Neuronal stem cell (in vitro differentiated cells): Measurements from ENCODE around the gene TMPRSS15. TPM values are rescaled to one million over a fixed set of nuclear protein-coding genes. Genes with fewer than 3 reads are reported as not detected.

Source experiments
- DNase-seq: peaks from one replicate; pipeline ENCODE4 v3.0.0-alpha.2; 2013; ENCODE audit warnings: low spot score
- H2AFZ ChIP-seq: one replicate; pipeline ENCODE4 v1.6.1; 2013; ENCODE audit warnings: mild to moderate bottlenecking, low read length, inconsistent platforms
- H2AK5ac ChIP-seq: 2 replicates; pipeline ENCODE4 v1.6.1; 2013; ENCODE audit warnings: low read depth, mild to moderate bottlenecking, inconsistent platforms, low read length, moderate library complexity, mixed read lengths
- H2BK120ac ChIP-seq: 2 replicates; pipeline ENCODE4 v1.6.1; 2013; ENCODE audit warnings: low read depth, mild to moderate bottlenecking, inconsistent platforms, low read length, moderate library complexity, mixed read lengths
- H2BK12ac ChIP-seq: one replicate; pipeline ENCODE4 v1.6.1; 2013; ENCODE audit warnings: low read length, inconsistent platforms
- H2BK15ac ChIP-seq: 2 replicates; pipeline ENCODE4 v1.6.1; 2013; ENCODE audit warnings: mild to moderate bottlenecking, low read length, inconsistent platforms, mixed read lengths
- H2BK5ac ChIP-seq: one replicate; pipeline ENCODE4 v1.6.1; 2013; ENCODE audit warnings: inconsistent platforms, mild to moderate bottlenecking, low read length, moderate library complexity
- H3K14ac ChIP-seq: one replicate; pipeline ENCODE4 v1.6.1; 2013; ENCODE audit warnings: low read length, inconsistent platforms
- H3K18ac ChIP-seq: 2 replicates; pipeline ENCODE4 v1.6.1; 2013; ENCODE audit warnings: low read length, inconsistent platforms
- H3K23ac ChIP-seq: 2 replicates; pipeline ENCODE4 v1.6.1; 2013; ENCODE audit warnings: low read depth, mild to moderate bottlenecking, mixed read lengths, low read length, inconsistent platforms; ENCODE audit not compliant: poor library complexity
- H3K27ac ChIP-seq: replicated peaks from 3 replicates; pipeline ENCODE4 v1.5.1; 2013; ENCODE audit warnings: low read length, inconsistent platforms
- H3K27me3 ChIP-seq, 3 experiments: 2 replicates each; pipeline ENCODE4 v1.6.1; 2013; ENCODE audit warnings: low read length in 3 of 3, mild to moderate bottlenecking in 2 of 3, inconsistent platforms in 1 of 3, low read depth in 1 of 3, mixed read lengths in 1 of 3, moderate library complexity in 1 of 3; ENCODE audit not compliant: control insufficient read depth in 3 of 3, insufficient read depth in 3 of 3
- H3K36me3 ChIP-seq, 2 donors: replicated peaks in 1 of 2; 2 replicates each; pipeline ENCODE4 v1.6.1; 2013; ENCODE audit warnings: low read length in 2 of 2; ENCODE audit not compliant: control insufficient read depth in 2 of 2, insufficient read depth in 2 of 2
- H3K4ac ChIP-seq: 2 replicates; pipeline ENCODE4 v1.6.1; 2013; ENCODE audit warnings: inconsistent platforms, mild to moderate bottlenecking, low read length, moderate library complexity
- H3K4me1 ChIP-seq, 2 donors: 1 replicate in 1 of 2; 2 replicates in 1 of 2; pipeline ENCODE4 v1.6.1; 2013; ENCODE audit warnings: low read length in 2 of 2, low read depth in 1 of 2; ENCODE audit not compliant: control insufficient read depth in 2 of 2, insufficient read depth in 1 of 2
- H3K4me2 ChIP-seq: one replicate; pipeline ENCODE4 v1.6.1; 2013; ENCODE audit warnings: mild to moderate bottlenecking, low read length, inconsistent platforms; ENCODE audit not compliant: insufficient read depth, poor library complexity, severe bottlenecking
- H3K4me3 ChIP-seq, 2 donors: 2 replicates each; pipeline ENCODE4 v1.5.1; 2013; ENCODE audit warnings: low read length in 2 of 2, mild to moderate bottlenecking in 2 of 2, inconsistent platforms in 1 of 2, moderate library complexity in 1 of 2
- H3K79me1 ChIP-seq: one replicate; pipeline ENCODE4 v1.6.1; 2013; ENCODE audit warnings: low read depth, mild to moderate bottlenecking, inconsistent platforms, low read length, moderate library complexity
- H3K9ac ChIP-seq: one replicate; pipeline ENCODE4 v1.6.1; 2013; ENCODE audit warnings: mild to moderate bottlenecking, low read depth, low read length, inconsistent platforms; ENCODE audit not compliant: poor library complexity
- H3K9me3 ChIP-seq, 2 donors: replicated peaks in 1 of 2; 2 replicates each; pipeline versions ENCODE3 to v1.6.1; 2013; ENCODE audit warnings: low read length in 2 of 2, mild to moderate bottlenecking in 2 of 2, inconsistent platforms in 1 of 2, low read depth in 1 of 2, mixed read lengths in 1 of 2, moderate library complexity in 1 of 2; ENCODE audit not compliant: control insufficient read depth in 2 of 2, insufficient read depth in 1 of 2
- H4K8ac ChIP-seq: one replicate; pipeline ENCODE4 v1.6.1; 2013; ENCODE audit warnings: low read depth, mild to moderate bottlenecking, inconsistent platforms, low read length, moderate library complexity
- H4K91ac ChIP-seq: one replicate; pipeline ENCODE4 v1.6.1; 2013; ENCODE audit warnings: low read length, low read depth, mild to moderate bottlenecking, inconsistent platforms; ENCODE audit not compliant: poor library complexity
- whole genome bisulfite sequencing, 2 donors: extraction: QIAGEN DNeasy Blood & Tissue Kit; methylation state at CpG; one replicate each; pipeline ENCODE4 v1.1.7; 2013; ENCODE audit warnings: missing lambda C conversion rate in 2 of 2, mixed read lengths in 1 of 2; ENCODE audit not compliant: insufficient read length in 2 of 2, insufficient replicate concordance in 1 of 2; ENCODE audit errors: extremely low coverage in 2 of 2; 5-methylcytosine and 5-hydroxymethylcytosine counted together
- polyA plus RNA-seq, 2 experiments: library from polyadenylated mRNA; stranded (reverse); fragments of 200-250 nt; gene quantifications; one replicate each; pipeline ENCODE4 v1.2.3, GENCODE V29; 2013

TMPRSS15 gene
- polyA plus RNA-seq (2013, experiment 1 of 2) = not detected
- polyA plus RNA-seq (2013, experiment 2 of 2) = not detected

- H3K4me3 ChIP-seq = no peak within 1 kb of the TSS
- H3K4ac ChIP-seq = no peak within 1 kb of the TSS
- H3K36me3 ChIP-seq = no peaks in the 10 kb centered on the region
- H3K79me1 ChIP-seq = no peaks in the 10 kb centered on the region
- H2AK5ac ChIP-seq = no peak within 1 kb of the TSS
- H2AFZ ChIP-seq = no peak within 1 kb of the TSS
- no peak within 1 kb of the TSS for H2BK120ac ChIP-seq
- no peaks in the 10 kb centered on the region for H3K9me3 ChIP-seq
- H3K4me2 ChIP-seq = no peak within 1 kb of the TSS
- WGBS, 2 donors = no CpG with 5 or more reads among the region's 1 CpG
- no peak within 1 kb of the TSS for H3K18ac ChIP-seq
- H2BK5ac ChIP-seq = no peak within 1 kb of the TSS
- no peaks in the 10 kb centered on the region for H3K27me3 ChIP-seq
- no peak within 1 kb of the TSS for H2BK12ac ChIP-seq
- H3K14ac ChIP-seq = no peak within 1 kb of the TSS
- H4K91ac ChIP-seq = no peak within 1 kb of the TSS
- H3K23ac ChIP-seq = no peak within 1 kb of the TSS
- no peak within 1 kb of the TSS for H2BK15ac ChIP-seq
- H3K27ac ChIP-seq = no peak within 1 kb of the TSS
- no peak for DNase-seq
- no peak within 1 kb of the TSS for H4K8ac ChIP-seq
- no peak within 1 kb of the TSS for H3K9ac ChIP-seq
- peaks cover 0 to 3% of the 10 kb centered on the region in 2 donors for H3K4me1 ChIP-seq
Observed at GRCh38 chr21:18403735-18404450, at the start of gene TMPRSS15. Gene TMPRSS15 (minus strand): TSS chr21:18403785. CDS start chr21:18403622, 163 bp downstream.

DNA sequence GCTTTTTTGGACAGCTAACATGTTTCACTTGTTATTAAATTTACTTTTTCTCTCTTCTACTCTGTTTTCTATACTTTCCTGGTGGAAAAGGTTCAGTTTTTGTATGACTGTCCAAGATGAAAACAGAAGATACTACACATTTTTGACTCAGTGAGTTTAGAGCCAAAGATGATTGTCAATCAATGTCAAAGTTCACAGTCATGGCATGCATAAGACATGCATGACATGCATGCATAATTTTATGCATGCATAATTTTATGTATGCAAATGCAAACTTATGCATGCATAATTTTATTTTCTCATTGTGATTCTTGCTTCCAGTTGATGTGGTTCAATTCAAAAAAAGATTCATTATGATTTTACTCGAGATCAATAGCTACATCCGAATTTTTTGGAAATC is 48.1 kb upstream of the TMPRSS15 start:
- no peak overlapping the region for H2BK5ac ChIP-seq

DNA sequence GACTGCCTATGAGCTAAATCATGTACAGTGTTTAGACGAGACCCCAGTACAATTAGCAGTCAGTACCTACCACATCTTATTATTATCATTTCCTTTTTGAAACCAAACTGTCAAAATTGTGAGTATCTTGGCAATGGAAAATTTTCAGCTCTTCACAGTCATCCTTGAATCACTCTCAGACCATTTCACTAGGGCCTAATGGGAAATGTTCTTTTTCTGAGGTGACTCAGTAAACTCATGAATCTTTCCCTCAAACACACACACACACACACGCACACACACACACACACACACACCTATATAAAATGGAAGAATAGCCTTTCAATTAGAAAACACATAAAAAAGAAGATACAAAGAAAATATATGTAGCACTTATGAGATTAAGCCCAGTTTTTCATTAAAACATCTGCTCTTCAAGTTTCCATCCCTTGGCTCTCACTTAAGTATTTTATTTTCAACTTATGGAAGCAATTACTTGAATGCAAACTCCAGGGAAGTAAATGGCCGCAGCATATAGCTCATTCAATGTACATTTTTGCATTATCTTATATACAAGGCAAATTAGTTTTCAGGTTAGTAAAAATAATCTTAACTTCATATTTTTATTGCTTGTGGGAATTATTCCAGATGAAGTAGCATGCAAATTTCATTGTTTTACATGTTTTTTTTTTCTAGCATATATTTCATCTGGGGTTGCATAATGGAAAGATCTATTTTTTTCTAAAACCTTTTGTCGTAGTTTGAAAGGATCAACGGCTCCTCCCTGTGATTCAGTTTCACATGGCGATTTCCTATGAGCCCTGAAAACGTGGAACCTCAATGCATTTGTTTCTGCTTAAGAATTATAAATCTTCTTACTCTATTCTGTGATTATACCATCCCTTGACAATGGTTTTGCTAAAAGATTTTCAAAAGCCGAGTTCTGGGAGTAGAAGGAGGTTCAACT is 46.3 kb upstream of the TMPRSS15 start:
- no peak overlapping the region for H4K8ac ChIP-seq
- H2AFZ ChIP-seq = no peak overlapping the region
- no CpG with 5 or more reads among the region's 8 CpGs for WGBS, 2 donors
- no peak overlapping the region for H3K9ac ChIP-seq
- no peak overlapping the region for H3K14ac ChIP-seq
- H2BK15ac ChIP-seq = no peak overlapping the region
- H2BK120ac ChIP-seq = no peak overlapping the region
- no peak overlapping the region for H3K27ac ChIP-seq
- no peaks in the 10 kb centered on the region for H3K27me3 ChIP-seq
- H3K4me1 ChIP-seq = no peaks in the 10 kb centered on the region
- no peak overlapping the region for H4K91ac ChIP-seq
- no peak overlapping the region for H3K23ac ChIP-seq
- H3K4me3 ChIP-seq = no peak overlapping the region
- no peaks in the 10 kb centered on the region for H3K9me3 ChIP-seq
- no peak overlapping the region for H3K4ac ChIP-seq
- no peak overlapping the region for H3K18ac ChIP-seq
- H2BK5ac ChIP-seq = no peak overlapping the region
- no peak overlapping the region for H2AK5ac ChIP-seq
- H3K4me2 ChIP-seq = no peak overlapping the region
- no peaks in the 10 kb centered on the region for H3K79me1 ChIP-seq
- no peaks in the 10 kb centered on the region for H3K36me3 ChIP-seq
- DNase-seq = no peak
- no peak overlapping the region for H2BK12ac ChIP-seq

More for the DNA sequence above, 48.1 kb upstream of the TMPRSS15 start:
- H4K8ac ChIP-seq = no peak overlapping the region
- H2AK5ac ChIP-seq = no peak overlapping the region
- H3K79me1 ChIP-seq = no peaks in the 10 kb centered on the region
- no CpG with 5 or more reads among the region's 2 CpGs for WGBS, 2 donors
- H2BK120ac ChIP-seq = no peak overlapping the region
- no peak overlapping the region for H3K4ac ChIP-seq
- H4K91ac ChIP-seq = no peak overlapping the region
- no peak overlapping the region for H3K4me3 ChIP-seq
- no peak overlapping the region for H3K14ac ChIP-seq
- no peak overlapping the region for H3K9ac ChIP-seq
- no peak for DNase-seq
- H3K27ac ChIP-seq = no peak overlapping the region
- no peak overlapping the region for H2AFZ ChIP-seq
- no peak overlapping the region for H2BK12ac ChIP-seq
- no peak overlapping the region for H3K4me2 ChIP-seq
- no peak overlapping the region for H3K18ac ChIP-seq
- no peaks in the 10 kb centered on the region for H3K36me3 ChIP-seq
- no peaks in the 10 kb centered on the region for H3K4me1 ChIP-seq
- H3K23ac ChIP-seq = no peak overlapping the region
- no peak overlapping the region for H2BK15ac ChIP-seq
- H3K27me3 ChIP-seq = no peaks in the 10 kb centered on the region
- H3K9me3 ChIP-seq = no peaks in the 10 kb centered on the region

- WGBS, 2 donors = no CpG with 5 or more reads among the region's 6 CpGs
- no peak overlapping the region for H3K27ac ChIP-seq
Observed at GRCh38 chr21:18443701-18444100, 40.1 kb upstream of the TMPRSS15 start.

More at GRCh38 chr21:18443701-18444100, 40.1 kb upstream of the TMPRSS15 start:
- no peak overlapping the region for H2BK12ac ChIP-seq
- no peaks in the 10 kb centered on the region for H3K79me1 ChIP-seq
- H3K27me3 ChIP-seq = no peaks in the 10 kb centered on the region
- H2BK15ac ChIP-seq = no peak overlapping the region
- H2AFZ ChIP-seq = no peak overlapping the region
- H3K4ac ChIP-seq = no peak overlapping the region
- H3K4me1 ChIP-seq = no peaks in the 10 kb centered on the region
- no peaks in the 10 kb centered on the region for H3K36me3 ChIP-seq
- no peak overlapping the region for H4K91ac ChIP-seq
- H3K4me2 ChIP-seq = no peak overlapping the region
- no peak overlapping the region for H3K18ac ChIP-seq
- H2BK5ac ChIP-seq = no peak overlapping the region
- no peak overlapping the region for H3K4me3 ChIP-seq
- no peak overlapping the region for H2AK5ac ChIP-seq
- no peaks in the 10 kb centered on the region for H3K9me3 ChIP-seq
- no peak overlapping the region for H4K8ac ChIP-seq
- H3K23ac ChIP-seq = no peak overlapping the region
- DNase-seq = no peak
- H2BK120ac ChIP-seq = no peak overlapping the region
- H3K9ac ChIP-seq = no peak overlapping the region
- no peak overlapping the region for H3K14ac ChIP-seq
